SU-DHL-6 (cell line): ENCODE data around the gene SLC39A9.

Source experiments
- H2AFZ ChIP-seq: fragments of 200-600 bp; sonication (generic); 2 replicates; pipeline ENCODE4 v1.6.1; 2014; ENCODE audit warnings: low read depth, mild to moderate bottlenecking, moderate library complexity, mixed read lengths, antibody characterized with exemption, low read length; ENCODE audit not compliant: severe bottlenecking
- H3F3A ChIP-seq: fragments of 200-600 bp; shearing (Covaris generic); 2 replicates; pipeline ENCODE4 v1.6.0; 2016; ENCODE audit warnings: antibody characterized with exemption, mild to moderate bottlenecking; ENCODE audit not compliant: insufficient read depth
- H3K27ac ChIP-seq: fragments of 200-600 bp; sonication (generic); 2 replicates; pipeline ENCODE4 v1.5.1; 2016; ENCODE audit warnings: low read depth, mild to moderate bottlenecking, low read length, moderate library complexity, mixed read lengths
- H3K27me3 ChIP-seq: fragments of 200-600 bp; sonication (generic), shearing (Covaris generic); 2 replicates; pipeline ENCODE4 v1.6.0; 2014; ENCODE audit warnings: mild to moderate bottlenecking, low read length
- H3K36me3 ChIP-seq: fragments of 200-600 bp; sonication (generic); 2 replicates; pipeline ENCODE4 v1.6.1; 2014; ENCODE audit warnings: mild to moderate bottlenecking, low read length, mixed read lengths
- H3K4me2 ChIP-seq: fragments of 300-600, 200-600 bp; shearing (Covaris generic), sonication (generic); 2 replicates; pipeline ENCODE4 v1.6.0; 2014; ENCODE audit warnings: low read length, low read depth, mild to moderate bottlenecking; ENCODE audit not compliant: poor library complexity, severe bottlenecking
- H3K4me3 ChIP-seq: fragments of 200-600 bp; sonication (generic); 2 replicates; pipeline ENCODE4 v1.5.1; 2014; ENCODE audit warnings: antibody characterized with exemption, low read length, mild to moderate bottlenecking, mixed read lengths; ENCODE audit not compliant: insufficient read depth, poor library complexity, severe bottlenecking
- H3K79me2 ChIP-seq: fragments of 200-600 bp; sonication (generic); 2 replicates; pipeline ENCODE4 v1.6.1; 2014; ENCODE audit warnings: mild to moderate bottlenecking, low read length, moderate library complexity; ENCODE audit not compliant: insufficient read depth
- H3K9ac ChIP-seq: fragments of 200-600 bp; sonication (generic); 2 replicates; pipeline ENCODE4 v1.7.0; 2014; ENCODE audit warnings: mild to moderate bottlenecking, low read length
- H3K9me2 ChIP-seq: fragments of 200-600 bp; sonication (generic); replicated peaks from 2 replicates; pipeline ENCODE4 v1.6.1; 2014; ENCODE audit warnings: low read length; ENCODE audit not compliant: insufficient read depth
- H3K9me3 ChIP-seq: fragments of 200-600 bp; sonication (generic); 2 replicates; pipeline ENCODE4 v1.6.1; 2014; ENCODE audit warnings: low read length, mixed read lengths; ENCODE audit not compliant: insufficient read depth
- H4K20me1 ChIP-seq: fragments of 200-600 bp; sonication (generic); 2 replicates; pipeline ENCODE4 v1.6.1; 2014; ENCODE audit warnings: low read depth, mild to moderate bottlenecking, antibody characterized with exemption, low read length, moderate library complexity, mixed read lengths
- CTCF ChIP-seq: fragments of 200-600 bp; sonication (generic); IDR thresholded peaks from one replicate; pipeline ENCODE4 v1.5.1; 2017; ENCODE audit warnings: antibody characterized with exemption, mild to moderate bottlenecking, low read length, moderate library complexity; ENCODE audit not compliant: insufficient read depth, poor library complexity, severe bottlenecking
- EZH2phosphoT487 ChIP-seq: fragments of 200-600 bp; sonication (generic), shearing (Covaris generic); conservative IDR thresholded peaks from 2 replicates; pipeline ENCODE4 v1.6.1; 2018; ENCODE audit warnings: mild to moderate bottlenecking, antibody characterized with exemption, low read length, moderate library complexity, mixed read lengths

Gene SLC39A9

GRCh38 chr14:69485701-69486100, 87.2 kb downstream of the SLC39A9 start:
- Histone ChIP-seq H3K36me3 (no peaks in the 10 kb centered on the region), H3K9me3 (no peaks in the 10 kb centered on the region), H3F3A (no peaks in the 10 kb centered on the region), H3K79me2 (no peaks in the 10 kb centered on the region), H3K9me2 (no peaks in the 10 kb centered on the region), H3K4me2 (no peak overlapping the region), H4K20me1 (no peaks in the 10 kb centered on the region), H3K4me3 (no peak overlapping the region), H3K27ac (no peak overlapping the region), H2AFZ (no peak overlapping the region), H3K9ac (no peak overlapping the region), H3K27me3 (no peaks in the 10 kb centered on the region)
- no peak for TF ChIP-seq CTCF

- H3K9me3 ChIP-seq, result no peaks in the 10 kb centered on the region
- H4K20me1 ChIP-seq, result no peaks in the 10 kb centered on the region
- no peak overlapping the region for H3K4me3 ChIP-seq
- H3K27ac ChIP-seq, result no peak overlapping the region
- H3K27me3 ChIP-seq, result no peaks in the 10 kb centered on the region
- H3K36me3 ChIP-seq, result no peaks in the 10 kb centered on the region
- H2AFZ ChIP-seq, result no peak overlapping the region
- H3K4me2 ChIP-seq, result no peak overlapping the region
- TF ChIP-seq EZH2phosphoT487 (no peak), CTCF (no peak)
- no peaks in the 10 kb centered on the region for H3K79me2 ChIP-seq
- H3F3A ChIP-seq, result no peaks in the 10 kb centered on the region
- no peak overlapping the region for H3K9ac ChIP-seq
- no peaks in the 10 kb centered on the region for H3K9me2 ChIP-seq
Measured at GRCh38 chr14:69487226-69487625, 88.7 kb downstream of the SLC39A9 start.

- H3K27ac ChIP-seq, result no peak overlapping the region
- no peaks in the 10 kb centered on the region for H3K9me2 ChIP-seq
- no peaks in the 10 kb centered on the region for H3F3A ChIP-seq
- no peaks in the 10 kb centered on the region for H3K27me3 ChIP-seq
- no peaks in the 10 kb centered on the region for H3K9me3 ChIP-seq
- no peak overlapping the region for H2AFZ ChIP-seq
- H3K79me2 ChIP-seq, result no peaks in the 10 kb centered on the region
- no peak overlapping the region for H3K9ac ChIP-seq
- no peaks in the 10 kb centered on the region for H4K20me1 ChIP-seq
- H3K4me2 ChIP-seq, result no peak overlapping the region
- H3K36me3 ChIP-seq, result no peaks in the 10 kb centered on the region
- no peak for TF ChIP-seq EZH2phosphoT487
- TF ChIP-seq CTCF, result no peak
- H3K4me3 ChIP-seq, result no peak overlapping the region
Measured at GRCh38 chr14:69487771-69488170, 89.3 kb downstream of the SLC39A9 start.

- H3F3A ChIP-seq, result no peaks in the 10 kb centered on the region
- no peaks in the 10 kb centered on the region for H4K20me1 ChIP-seq
- no peak overlapping the region for H3K4me3 ChIP-seq
- no peak overlapping the region for H2AFZ ChIP-seq
- no peaks in the 10 kb centered on the region for H3K9me2 ChIP-seq
- no peak for TF ChIP-seq CTCF
- no peak for TF ChIP-seq EZH2phosphoT487
- no peak overlapping the region for H3K4me2 ChIP-seq
- no peak overlapping the region for H3K27ac ChIP-seq
- no peaks in the 10 kb centered on the region for H3K79me2 ChIP-seq
- no peaks in the 10 kb centered on the region for H3K9me3 ChIP-seq
- H3K27me3 ChIP-seq, result no peaks in the 10 kb centered on the region
- H3K36me3 ChIP-seq, result no peaks in the 10 kb centered on the region
- no peak overlapping the region for H3K9ac ChIP-seq
Measured at GRCh38 chr14:69489495-69489894, 91.0 kb downstream of the SLC39A9 start.
